HG02885 (cell line): ENCODE results near the gene ANTXR1.
"Not testable (repeated sequence)": the region's sequence is repeated elsewhere in the genome, so short reads cannot be mapped to it uniquely, and the experiment has no call there.

ENCODE experiments used
- ATAC-seq: cut with Tn5 transposase; IDR thresholded peaks from one replicate; pipeline ENCODE4 v1.9.1; 2021; ENCODE audit warnings: mild to moderate bottlenecking; ENCODE audit not compliant: unreplicated experiment, poor library complexity

The ANTXR1 gene

DNA sequence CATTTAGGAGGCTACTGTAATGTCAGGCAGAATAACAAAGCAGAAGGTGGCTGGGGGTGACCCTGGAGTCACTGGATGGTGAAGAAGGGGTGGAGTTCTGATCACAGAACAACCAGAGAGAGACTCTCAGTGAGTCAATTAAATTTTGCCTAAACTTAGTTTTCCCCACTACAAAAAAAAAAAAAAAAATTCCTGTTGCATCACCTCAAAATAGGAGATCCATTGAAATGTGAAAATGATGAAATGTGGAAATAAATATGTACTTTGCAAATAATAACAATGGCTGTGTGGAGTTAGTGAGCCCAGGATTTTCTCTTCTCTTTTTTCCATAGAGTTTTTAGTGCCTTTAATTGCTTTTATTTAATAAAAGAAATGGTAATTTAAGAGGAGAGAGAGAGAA is 208.5 kb downstream of the ANTXR1 start:
- ATAC-seq: no peak

DNA sequence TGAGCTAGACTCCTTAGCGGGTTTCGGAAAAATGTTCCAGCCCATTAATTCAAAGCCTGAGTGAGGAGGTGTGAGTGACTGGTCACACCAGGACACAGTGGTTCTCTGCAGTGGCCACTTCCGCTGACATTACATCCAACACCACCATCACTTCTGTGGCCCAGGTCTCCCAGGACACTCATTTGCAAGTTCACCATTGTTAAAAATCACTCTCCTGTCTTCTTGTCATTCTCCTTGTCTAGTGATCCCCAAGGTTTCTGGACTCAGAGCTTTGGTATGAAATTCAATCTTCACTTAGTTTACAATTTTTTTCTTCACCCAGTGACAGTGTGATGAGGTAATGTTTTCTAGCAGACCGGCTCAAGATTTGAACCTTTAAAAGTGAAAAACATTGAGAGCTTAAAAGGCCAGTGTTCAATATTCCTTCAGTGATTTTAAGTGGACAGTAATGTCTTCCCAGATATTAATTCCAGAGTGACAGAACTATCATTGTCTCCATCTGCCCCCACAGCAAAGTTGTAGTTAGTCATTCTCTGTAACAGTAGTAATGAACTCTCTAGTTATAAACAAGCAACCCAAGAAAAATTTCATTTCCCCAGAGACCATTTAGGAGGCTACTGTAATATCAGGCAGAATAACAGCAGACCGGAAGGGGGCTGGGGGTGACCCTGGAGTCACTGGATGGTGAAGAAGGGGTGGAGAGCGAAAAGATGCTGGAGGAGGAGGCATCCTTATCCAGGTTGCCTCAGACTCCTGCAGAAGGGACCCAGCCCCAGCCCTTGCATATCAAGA is 209.2 kb downstream of the ANTXR1 start:
- no peak for ATAC-seq

DNA sequence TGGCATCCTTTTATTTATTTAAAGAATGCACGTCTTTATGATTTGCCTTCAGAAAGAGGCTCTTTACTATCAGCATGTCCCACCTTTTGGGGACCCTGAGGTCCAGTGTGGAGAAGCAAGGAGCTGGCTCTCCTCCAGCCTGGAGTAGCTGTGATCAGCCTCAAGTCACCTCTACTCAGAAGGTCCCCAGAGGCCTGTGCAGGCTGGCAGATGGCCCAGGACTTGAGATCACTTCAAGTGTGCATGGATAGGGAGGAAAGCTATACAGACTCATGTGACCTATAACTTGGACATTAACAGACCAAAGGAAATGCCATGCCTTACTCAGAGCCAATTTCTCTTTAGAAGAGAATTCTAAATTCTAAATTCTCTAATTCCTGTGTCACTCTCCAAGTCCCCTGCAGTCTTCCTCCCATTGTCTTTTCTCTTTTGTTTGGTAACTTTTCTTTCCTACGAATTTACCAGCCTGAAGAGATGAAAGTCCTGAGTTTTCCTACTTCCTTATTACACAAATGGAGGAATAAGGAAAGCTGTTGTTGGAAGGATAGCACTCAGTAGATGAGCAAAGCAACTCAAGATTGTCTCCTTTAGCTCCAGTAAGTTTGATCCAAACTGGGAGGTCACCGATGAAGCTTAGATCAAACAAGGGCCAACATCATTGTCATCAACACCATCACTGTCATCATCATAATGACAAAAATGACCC is 210.1 kb downstream of the ANTXR1 start:
- no peak for ATAC-seq

DNA sequence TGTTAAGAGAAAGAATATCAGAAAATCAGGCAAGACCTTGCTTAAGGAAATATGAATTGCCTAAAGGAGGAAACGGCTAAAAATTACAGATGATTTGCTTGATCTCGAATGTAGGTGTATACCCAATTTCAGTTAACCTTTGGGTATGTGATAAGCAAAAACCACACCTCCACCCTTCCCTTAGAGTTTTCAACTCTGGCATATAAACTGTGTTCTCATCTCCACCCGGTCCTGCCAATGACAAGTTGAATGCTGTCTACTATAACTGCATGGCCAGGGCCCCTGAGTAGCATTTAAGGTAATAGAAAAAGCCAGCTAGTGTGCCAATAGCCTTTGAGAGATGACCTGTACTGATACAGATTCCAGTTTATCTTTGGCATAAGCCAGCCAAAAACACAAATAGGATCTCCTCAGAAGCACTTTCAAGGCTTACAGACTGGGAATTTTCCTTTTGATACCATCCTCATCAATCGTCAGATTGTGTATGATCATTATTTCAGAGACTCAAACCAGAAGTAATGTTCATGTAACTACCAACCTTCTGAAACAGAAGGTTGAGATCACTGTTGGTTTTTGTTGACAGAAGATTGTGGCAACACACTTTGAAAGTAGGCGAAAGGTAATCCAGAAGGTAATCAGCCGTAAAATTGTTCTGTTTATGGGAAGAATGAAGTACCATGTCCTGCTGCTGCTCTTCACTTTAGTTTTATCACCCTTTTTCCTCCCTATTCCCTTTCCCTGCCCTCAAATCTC is 211.0 kb downstream of the ANTXR1 start:
- no peak for ATAC-seq

DNA sequence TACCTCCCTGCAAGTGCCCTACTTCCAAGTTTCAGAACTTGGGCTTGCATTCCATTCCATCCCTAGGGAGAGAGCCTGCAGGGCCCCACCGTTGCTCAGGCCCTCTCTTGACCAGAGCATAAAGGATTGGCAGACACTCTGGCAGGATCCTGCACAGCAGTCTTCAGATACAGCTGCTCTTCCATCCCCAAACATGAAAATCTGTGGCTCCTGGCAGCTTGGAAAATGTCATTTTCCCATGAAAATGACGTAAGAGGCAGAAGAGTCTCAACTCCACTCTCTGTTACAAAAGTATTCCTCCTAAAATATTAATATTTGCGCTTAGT is 211.5 kb downstream of the ANTXR1 start:
- no peak for ATAC-seq

DNA sequence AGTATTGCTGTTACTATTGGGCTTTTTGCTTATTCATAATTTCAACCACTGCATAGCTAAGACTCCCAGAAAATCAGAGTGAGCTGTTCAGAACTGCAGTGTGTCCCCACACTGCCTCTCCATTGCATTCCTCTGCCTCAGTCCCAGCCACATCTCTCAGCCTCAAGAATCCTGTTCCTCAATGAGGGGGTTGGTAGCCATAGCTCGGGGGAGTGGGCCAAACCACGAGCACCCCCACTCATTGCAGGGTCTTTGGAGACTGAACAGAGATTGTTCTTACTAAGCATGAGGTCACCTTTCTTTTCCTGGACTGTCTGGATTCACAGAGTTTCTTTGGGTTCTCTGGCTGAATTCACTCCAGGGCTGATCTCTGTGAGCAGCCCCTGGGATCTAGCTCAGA is 213.0 kb downstream of the ANTXR1 start:
- ATAC-seq: no peak

DNA sequence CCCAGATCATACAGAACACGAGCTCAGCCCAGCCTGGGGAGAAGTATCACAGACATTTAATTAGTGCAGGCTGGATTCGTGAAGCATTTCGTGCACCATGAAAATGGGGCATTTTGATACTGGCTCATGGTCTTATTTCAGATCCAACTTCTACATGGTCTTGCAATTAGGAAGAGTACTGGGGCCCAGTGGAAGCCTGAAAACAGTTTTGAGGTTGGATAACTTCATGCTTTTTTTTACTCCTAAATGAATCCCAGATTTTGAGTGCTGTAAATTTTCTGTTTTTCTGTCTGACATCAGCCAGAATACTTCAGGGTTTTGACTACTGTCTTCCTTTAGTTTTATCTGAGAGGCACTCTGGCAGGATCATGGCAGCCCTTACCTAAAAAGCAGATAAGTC is 213.9 kb downstream of the ANTXR1 start:
- ATAC-seq: no peak

DNA sequence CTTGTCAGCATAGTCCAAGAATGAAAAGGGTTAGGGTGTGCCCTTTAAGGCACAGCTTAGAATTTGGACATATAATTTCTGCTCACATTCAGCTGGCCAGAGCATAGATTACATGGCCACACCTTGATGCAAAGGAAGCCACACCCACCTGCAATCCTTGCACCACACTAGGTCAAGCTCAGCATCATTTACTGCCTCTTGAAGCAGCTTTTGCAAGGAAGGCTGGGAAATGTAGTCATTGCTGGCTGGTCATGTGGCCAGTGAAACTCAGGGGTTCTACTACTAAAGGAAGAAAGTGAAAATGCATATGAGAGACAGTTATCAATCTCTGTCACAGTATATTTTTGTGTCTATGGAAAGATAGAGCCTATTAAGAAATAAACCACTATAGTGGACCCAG is 214.7 kb downstream of the ANTXR1 start:
- no peak for ATAC-seq

DNA sequence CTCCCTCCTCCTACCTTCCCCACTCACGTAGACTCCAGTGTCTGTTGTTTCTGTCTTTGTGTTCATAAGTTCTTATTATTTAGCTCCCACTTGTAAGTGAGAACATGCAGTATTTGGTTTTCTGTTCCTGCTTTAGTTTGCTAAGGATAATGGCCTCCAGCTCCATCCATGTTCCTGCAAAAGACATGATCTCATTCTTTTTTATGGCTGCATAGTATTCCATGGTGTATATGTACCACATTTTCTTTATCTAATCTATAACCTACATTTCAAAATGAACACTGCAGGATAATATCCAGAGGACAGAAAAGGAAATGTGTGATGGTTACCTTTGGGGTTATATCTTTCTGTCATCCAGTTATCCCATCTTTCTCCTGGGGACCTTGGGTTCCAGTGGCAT is 218.0 kb downstream of the ANTXR1 start:
- ATAC-seq: not testable (repeated sequence)

DNA sequence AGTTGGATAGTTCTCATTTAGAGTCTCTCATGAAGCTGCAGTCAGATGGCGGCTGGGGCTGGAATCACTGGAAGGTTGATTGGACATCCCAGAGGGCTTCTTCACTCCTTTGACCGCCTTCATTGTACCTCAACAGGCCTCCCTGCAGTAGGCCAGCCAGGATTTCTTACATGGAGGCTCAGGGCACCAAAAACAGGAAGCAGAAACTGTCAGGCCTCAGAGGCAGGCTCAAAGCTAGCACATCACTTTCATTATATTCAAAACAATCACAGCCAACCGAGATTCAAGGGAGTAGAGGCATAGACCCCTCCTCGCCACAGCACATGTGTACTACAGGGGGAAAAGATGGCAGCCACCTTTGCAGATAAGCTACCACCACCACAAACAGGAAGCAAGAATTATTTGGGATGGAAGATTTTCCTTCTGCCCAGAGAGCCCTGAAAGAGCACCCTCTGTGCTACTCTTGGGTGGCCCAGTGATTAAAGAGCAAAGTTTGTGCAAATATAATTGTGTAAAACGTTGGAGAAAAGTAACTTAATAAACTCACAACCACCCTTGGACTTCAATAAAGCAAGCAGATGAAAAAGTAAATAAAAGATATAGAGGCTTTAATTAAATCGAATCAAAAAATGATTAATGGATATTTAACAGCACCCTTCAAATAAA is 218.8 kb downstream of the ANTXR1 start:
- no peak for ATAC-seq

DNA sequence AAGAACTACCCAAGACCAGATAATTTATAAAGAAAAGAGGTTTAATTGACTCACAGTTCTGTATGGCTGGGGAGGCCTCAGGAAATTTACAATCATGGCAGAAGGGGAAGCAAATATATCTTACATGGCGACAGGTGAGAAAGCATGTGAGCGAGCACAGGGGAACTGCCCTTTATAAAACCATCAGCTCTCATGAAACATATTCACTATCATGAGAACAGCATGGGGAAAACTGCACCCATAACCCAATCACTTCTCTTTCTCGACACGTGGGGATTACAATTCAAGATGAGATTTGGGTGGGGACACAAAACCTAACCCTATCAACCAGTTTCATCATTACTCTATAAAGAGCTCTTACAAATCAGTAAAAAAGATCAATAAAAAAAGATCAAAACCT is 222.9 kb downstream of the ANTXR1 start:
- not testable (repeated sequence) for ATAC-seq

DNA sequence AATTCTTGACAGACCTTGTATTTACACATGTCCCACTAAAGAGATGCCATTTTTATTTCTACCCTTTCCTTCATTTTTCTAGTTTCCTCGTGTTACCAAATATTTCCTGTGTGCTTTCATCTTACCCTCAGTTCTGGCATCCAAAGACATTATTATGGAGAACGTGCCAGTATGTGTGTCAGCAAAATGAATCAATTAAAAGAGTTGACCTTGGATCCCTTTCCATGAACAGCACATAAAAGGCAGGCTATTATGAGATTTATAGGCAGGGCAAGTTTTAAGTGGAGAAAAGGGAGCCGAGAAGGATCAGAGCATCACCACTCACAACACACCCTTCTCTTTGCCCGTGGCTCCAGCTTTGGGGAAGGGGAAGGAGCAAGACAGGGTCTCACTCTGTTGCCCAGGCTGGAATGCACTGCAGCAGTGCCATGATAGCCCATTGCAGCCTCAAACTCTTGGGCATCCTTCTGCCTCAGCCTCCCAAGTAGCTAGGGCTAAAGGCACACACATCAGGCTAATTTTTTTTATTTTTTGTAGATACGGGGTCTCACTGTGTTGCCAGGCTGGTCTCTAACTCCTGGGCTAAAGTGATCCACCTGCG is 224.2 kb downstream of the ANTXR1 start:
- ATAC-seq: no peak

DNA sequence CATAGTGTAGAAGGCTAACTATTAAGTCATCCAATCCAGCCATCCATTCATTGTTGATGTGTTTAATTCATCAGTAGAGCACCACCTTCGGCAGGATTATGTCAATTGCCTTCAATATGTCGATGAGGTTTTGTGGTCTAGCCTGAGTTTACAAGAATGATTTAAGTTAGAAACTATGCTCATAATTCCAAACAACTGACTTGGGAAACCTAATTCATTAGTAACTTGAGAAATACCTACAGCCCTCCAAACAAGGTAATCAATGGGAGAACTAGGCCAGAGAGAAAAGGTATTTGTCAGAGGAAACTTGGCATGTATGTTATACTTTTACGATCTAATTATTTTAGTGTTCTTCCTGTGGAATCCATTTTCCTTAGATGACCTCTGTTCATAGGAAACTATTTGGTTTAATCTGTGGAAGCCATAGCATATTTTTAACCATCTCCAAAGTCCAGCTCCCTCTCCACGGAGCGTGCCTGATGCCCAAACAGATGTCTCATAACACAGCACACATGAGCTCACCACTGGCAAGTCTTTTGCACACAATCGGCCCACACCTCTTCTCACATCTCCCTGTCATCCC is 225.6 kb downstream of the ANTXR1 start:
- no peak for ATAC-seq

DNA sequence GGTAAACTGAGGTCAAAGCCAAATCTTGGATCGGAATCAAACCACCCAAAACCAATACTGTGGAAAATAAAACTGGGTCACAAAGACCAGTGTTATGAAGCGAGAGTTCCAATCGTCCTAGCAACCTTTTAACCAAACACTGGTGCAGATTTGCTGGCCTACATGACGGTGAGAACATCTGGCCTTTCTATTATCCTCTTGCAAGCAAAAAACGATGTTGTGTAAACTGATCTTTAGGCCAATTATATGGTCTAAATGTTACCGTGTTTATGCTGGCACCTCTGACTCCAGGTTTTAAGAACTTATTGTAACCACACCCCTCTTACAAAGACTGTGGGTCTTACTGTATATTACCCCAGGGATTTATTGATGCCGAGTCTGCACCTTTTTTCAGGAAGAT is 228.1 kb downstream of the ANTXR1 start:
- no peak for ATAC-seq

DNA sequence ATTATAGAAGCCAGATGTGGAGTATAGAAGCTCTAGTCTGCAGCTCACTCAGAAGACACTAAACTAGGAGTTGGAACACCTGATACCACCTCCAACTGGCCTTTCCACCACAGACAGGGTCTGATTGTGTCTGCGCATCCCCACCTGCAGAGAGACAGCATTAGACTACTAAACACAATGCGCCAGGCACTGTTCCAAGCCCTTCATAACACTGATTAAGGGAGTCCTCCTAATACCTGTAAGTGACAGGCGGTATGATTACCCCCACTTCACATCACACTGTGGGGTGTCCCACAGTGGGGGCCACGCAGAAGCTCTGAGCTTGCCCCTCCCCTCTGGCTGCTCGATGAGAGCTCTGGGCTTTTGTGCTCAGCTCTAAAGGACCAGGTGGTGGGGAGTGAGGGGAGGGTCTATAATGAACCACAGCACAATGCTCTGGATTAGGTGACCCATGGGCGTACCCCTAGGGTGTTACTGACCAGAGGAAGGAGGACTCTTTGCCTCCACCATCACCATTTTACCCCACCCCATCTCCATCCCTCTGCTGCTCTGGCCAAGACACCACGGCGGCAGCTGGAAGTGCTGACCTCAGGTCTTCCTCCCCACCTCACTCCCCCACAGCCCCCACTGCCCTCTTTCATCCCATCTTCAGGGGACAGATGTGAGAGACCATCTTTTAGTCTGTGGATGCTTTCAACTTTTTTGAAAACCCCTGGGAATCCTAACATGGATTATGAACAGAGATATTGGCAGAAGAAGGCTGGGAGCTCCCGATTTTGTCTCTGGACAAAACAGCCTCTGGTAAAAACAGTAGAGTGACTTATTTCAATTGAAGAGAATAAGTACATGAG is 228.9 kb downstream of the ANTXR1 start:
- no peak for ATAC-seq

DNA sequence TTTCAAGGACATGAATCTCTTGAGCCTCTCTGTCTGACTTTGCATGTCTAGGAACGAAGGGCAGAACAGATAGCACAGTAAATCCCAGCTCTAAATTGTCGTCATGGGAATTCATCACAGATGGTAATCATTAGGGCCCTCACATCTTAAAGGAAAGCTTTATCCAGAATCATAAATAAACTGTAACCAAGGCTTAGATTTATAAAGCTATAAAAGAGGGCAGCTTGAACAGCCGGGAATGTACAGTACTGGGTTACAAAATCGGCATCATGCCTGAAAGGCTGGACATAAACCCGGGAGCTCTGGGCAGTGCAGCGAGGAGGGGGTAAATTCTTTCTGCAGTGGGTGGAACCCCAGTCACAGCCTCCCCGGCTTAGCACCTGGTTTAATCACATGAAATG is 229.7 kb downstream of the ANTXR1 start:
- ATAC-seq: no peak

DNA sequence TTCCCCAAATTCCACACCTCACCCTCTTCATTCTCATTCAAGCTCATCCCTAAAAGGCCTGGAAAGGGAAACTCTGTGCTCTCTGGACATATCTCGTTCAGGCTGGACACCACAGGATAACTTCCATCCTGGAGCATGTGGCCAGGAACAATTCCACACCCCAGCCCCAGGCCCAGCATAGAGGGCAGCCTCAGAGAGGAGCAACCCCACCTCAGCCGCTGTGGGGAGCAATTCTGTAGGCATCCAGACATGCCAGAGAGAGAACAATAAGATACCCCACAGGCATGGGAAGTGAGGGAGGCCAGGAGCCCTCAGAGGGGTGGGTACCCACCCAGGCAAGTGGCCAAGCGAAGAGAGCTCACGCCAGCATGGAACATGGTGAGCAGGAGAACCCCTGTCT is 230.7 kb downstream of the ANTXR1 start:
- ATAC-seq: no peak

DNA sequence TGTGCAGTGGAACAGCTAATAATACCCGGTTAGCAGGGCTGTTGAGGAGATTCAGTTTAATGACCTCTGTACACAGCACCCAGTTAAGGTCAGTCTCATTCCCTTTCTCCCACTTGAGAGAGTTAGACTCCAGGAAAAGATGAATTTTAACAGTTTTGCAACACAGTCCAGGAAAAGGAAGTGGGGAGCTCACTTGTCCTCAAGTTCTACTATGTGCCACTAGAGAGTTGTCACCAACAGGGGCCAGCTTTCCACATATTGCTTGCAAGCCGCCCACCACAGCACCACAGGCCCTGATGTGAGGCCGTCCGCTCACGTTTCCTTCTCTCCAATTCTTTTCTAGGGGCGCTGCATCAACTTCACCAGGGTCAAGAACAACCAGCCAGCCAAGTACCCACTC is 231.9 kb downstream of the ANTXR1 start:
- ATAC-seq: no peak

DNA sequence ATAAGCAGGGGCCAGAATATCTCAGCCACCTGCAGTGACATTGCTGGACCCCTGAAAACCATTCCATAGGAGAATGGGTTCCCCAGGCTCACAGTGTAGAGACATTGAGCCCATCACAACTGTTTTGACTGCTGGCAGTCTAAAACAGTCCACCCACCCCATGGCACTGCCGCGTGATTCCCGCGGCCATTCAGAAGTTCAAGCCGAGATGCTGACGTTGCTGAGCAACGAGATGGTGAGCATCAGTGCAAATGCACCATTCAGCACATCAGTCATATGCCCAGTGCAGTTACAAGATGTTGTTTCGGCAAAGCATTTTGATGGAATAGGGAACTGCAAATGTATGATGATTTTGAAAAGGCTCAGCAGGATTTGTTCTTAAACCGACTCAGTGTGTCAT is 234.6 kb downstream of the ANTXR1 start:
- no peak for ATAC-seq
